Ishikawa (cell line): ENCODE data around the gene C12orf57.

Experiments
- CEBPB ChIP-seq: IDR thresholded peaks from 2 replicates; pipeline ENCODE4 v1.6.1; 2012
- EGR1 ChIP-seq: IDR thresholded peaks from 2 replicates; pipeline ENCODE4 v1.6.1; 2012
- NFIC ChIP-seq: IDR thresholded peaks from 2 replicates; pipeline ENCODE4 v1.6.1; 2012

DNA sequence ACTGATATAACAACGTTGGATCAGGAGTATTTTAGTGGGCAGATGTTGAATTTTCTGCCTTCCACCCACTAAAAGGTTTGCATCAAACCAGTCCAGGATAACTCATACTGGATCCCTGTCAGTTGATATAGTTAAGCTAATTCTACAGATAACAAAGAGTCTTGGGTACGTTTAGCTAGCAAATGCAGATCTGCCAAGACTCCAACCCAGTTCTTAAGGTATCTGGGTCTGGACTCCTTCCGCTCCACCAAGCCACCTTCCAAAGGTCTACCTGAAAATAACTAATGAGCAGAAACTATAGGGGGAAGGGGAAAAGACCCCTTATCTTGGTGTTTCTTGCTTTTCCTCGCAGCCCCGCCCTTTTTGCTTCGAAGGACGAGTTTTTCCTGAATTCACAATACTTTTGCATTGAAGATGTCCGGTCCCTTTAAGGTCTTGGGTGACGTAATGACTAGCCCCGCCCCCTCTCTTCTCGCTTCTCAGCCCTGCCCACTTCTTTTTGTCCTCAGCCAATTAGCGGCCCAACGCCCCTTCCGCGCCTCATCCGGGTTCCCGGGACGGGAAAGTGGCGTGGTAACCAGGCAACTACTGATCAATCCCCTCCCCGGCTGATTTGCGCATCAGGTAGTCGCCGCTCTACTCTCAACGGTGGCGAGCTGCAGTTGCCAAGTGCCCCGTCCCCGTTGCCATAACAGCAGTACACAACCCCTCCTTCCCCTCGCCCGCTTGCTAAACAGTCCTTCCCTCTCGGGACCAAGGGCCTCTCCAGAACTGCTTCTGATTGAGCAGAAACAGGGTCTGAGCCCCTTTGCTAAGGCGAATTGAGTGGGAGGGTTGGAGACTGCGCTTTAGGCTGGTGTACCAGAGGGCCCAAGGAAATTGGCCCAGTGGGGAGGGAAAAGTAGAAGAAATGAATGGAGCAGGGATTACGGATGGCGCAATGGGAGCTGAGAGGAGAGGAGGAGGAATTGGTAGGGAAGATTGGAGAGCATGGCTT, 39.2 kb upstream of the C12orf57 start, which contains the start of gene LRRC23:
- TF ChIP-seq CEBPB, result 0 out of 2 replicates have a peak, but pooled peaks have one; percentile 56
- TF ChIP-seq EGR1, result no peak
- TF ChIP-seq NFIC, result no peak
